ENCODE measurements around the gene LEFTY2.

The LEFTY2 gene

GRCh38 chr1:225909477-225909876 lies 31.5 kb downstream of the LEFTY2 start:
- H3K27ac ChIP-seq (replicated peaks), result no peak overlapping the region
- no peaks in the 10 kb centered on the region for H3K27me3 ChIP-seq (ENCODE audit: insufficient read depth, poor library complexity, severe bottlenecking)
- DNase-seq (ENCODE audit: low read depth in 1 of 2, low spot score in 1 of 2), result no peak
- H3K4me3 ChIP-seq (replicated peaks; ENCODE audit: insufficient read depth, low read length), result no peak overlapping the region
- TF ChIP-seq POLR2AphosphoS5 (IDR thresholded peaks at IDR 0.05; ENCODE audit: low read depth), result no peak
- TF ChIP-seq, protein P1, sequence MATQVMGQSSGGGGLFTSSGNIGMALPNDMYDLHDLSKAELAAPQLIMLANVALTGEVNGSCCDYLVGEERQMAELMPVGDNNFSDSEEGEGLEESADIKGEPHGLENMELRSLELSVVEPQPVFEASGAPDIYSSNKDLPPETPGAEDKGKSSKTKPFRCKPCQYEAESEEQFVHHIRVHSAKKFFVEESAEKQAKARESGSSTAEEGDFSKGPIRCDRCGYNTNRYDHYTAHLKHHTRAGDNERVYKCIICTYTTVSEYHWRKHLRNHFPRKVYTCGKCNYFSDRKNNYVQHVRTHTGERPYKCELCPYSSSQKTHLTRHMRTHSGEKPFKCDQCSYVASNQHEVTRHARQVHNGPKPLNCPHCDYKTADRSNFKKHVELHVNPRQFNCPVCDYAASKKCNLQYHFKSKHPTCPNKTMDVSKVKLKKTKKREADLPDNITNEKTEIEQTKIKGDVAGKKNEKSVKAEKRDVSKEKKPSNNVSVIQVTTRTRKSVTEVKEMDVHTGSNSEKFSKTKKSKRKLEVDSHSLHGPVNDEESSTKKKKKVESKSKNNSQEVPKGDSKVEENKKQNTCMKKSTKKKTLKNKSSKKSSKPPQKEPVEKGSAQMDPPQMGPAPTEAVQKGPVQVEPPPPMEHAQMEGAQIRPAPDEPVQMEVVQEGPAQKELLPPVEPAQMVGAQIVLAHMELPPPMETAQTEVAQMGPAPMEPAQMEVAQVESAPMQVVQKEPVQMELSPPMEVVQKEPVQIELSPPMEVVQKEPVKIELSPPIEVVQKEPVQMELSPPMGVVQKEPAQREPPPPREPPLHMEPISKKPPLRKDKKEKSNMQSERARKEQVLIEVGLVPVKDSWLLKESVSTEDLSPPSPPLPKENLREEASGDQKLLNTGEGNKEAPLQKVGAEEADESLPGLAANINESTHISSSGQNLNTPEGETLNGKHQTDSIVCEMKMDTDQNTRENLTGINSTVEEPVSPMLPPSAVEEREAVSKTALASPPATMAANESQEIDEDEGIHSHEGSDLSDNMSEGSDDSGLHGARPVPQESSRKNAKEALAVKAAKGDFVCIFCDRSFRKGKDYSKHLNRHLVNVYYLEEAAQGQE (IDR thresholded peaks at IDR 0.05; ENCODE audit: insufficient replicate concordance, low read depth), result no peak
- TF ChIP-seq CTCF (IDR thresholded peaks at IDR 0.05; ENCODE audit: insufficient read depth, low read length), result no peak
- TF ChIP-seq SPI1 (IDR thresholded peaks at IDR 0.05; ENCODE audit: borderline replicate concordance, low read depth), result no peak
- TF ChIP-seq GABPA (IDR thresholded peaks at IDR 0.05; ENCODE audit: low read depth), result no peak

GRCh38 chr1:225908773-225909172 lies 32.2 kb downstream of the LEFTY2 start:
- no peak for DNase-seq (ENCODE audit: low read depth in 1 of 2, low spot score in 1 of 2)
- Histone ChIP-seq H3K27me3 (ENCODE audit: insufficient read depth, poor library complexity, severe bottlenecking) (no peaks in the 10 kb centered on the region), H3K27ac (replicated peaks) (no peak overlapping the region), H3K4me3 (replicated peaks; ENCODE audit: insufficient read depth, low read length) (no peak overlapping the region)
- TF ChIP-seq GABPA (IDR thresholded peaks at IDR 0.05; ENCODE audit: low read depth) (no peak), CTCF (IDR thresholded peaks at IDR 0.05; ENCODE audit: insufficient read depth, low read length) (no peak), SPI1 (IDR thresholded peaks at IDR 0.05; ENCODE audit: borderline replicate concordance, low read depth) (no peak), POLR2AphosphoS5 (IDR thresholded peaks at IDR 0.05; ENCODE audit: low read depth) (no peak)
- TF ChIP-seq, protein P1 (IDR thresholded peaks at IDR 0.05; ENCODE audit: insufficient replicate concordance, low read depth), result no peak

- H3K4me3 ChIP-seq (replicated peaks; ENCODE audit: insufficient read depth, low read length), result no peak overlapping the region
- TF ChIP-seq CTCF (IDR thresholded peaks at IDR 0.05; ENCODE audit: insufficient read depth, low read length), result no peak
- TF ChIP-seq, protein P1 (IDR thresholded peaks at IDR 0.05; ENCODE audit: insufficient replicate concordance, low read depth), result no peak
- TF ChIP-seq GABPA (IDR thresholded peaks at IDR 0.05; ENCODE audit: low read depth), result no peak
- no peak for TF ChIP-seq POLR2AphosphoS5 (IDR thresholded peaks at IDR 0.05; ENCODE audit: low read depth)
- TF ChIP-seq SPI1 (IDR thresholded peaks at IDR 0.05; ENCODE audit: borderline replicate concordance, low read depth), result no peak
- no peak for DNase-seq (ENCODE audit: low read depth in 1 of 2, low spot score in 1 of 2)
- no peak overlapping the region for H3K27ac ChIP-seq (replicated peaks)
- H3K27me3 ChIP-seq (ENCODE audit: insufficient read depth, poor library complexity, severe bottlenecking), result no peaks in the 10 kb centered on the region
These were observed 32.9 kb downstream of the LEFTY2 start for GRCh38 chr1:225908013-225908640.
